ENCODE measurements around the gene KLHDC7B. TPM values are rescaled to one million over a fixed set of nuclear protein-coding genes. Genes with fewer than 3 reads are reported as not detected.

KLHDC7B gene
- total and polyA plus RNA-seq, 2 of the 13 experiments (the other 11 are each of a cell fraction or from before 2014, with no cell fraction given) = 0.11 TPM; not detected in 1

DNA sequence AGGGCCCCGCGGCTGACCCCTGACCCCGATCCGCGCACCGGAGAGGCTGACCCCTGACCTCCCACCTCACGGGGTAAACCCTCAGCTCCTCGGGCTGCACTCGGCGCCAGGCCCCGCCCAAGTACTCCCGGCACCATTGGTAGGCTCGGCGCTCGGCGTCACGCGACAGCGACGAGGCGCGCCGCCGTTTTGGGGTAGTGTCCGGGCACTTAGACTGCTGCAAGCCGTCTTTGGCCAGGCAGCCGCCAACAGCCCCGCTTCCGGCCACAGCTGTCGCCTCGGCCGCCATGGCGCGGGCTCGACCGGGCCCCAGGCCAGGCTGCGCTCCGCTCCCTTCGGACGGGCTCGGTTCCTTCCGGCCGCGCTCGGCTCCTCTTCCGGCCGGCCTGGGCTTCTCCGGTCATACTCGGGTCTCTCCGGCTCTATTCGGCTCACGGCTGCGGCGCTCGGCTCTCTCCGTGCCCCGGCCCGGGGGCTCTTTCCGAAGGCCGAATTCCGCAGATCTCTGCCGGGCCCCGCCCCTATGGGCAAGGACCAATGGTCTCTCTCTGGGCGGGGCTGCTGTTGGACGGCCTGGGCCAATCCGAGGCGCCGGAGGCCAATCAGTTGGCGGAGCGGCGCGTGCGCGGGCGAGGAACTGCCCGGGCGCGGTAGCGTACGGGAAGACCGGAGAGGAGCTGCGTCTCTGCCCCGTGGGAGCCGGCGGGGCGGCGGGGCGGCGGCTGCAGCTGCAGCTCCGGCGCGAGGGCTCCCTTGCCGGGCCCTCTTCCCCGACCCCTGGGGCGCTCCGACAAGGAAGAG, 37.0 kb downstream of the KLHDC7B start, which contains the start of gene CHKB:
CHKB (minus strand) TSS at position 357 of the 801 bp plus-strand sequence; CDS start at position 289, 68 bp downstream.
- H2AFZ ChIP-seq (ENCODE audit: low read length) = no peak within 1 kb of the TSS
- intact Hi-C loops (cut with micrococcal nuclease; ENCODE audit: unreplicated experiment) (loop anchor here (1.0 kb wide), 1 partner anchor 40 kb away; no protein-coding TSS in a partner anchor), in situ Hi-C loops (cut with HindIII; ENCODE audit: extremely low pct_ligation_motif_present, low pct_unique_long_range_greater_than_20kb) (loop anchor here (5.0 kb wide), 1 partner anchor 115 kb away; no protein-coding TSS in a partner anchor)
- WGBS (ENCODE audit: low lambda C conversion rate) = 7% methylated on average over 11 of the region's 96 CpGs
- peak within 1 kb of the TSS; percentile 95 for H3K4me2 ChIP-seq (ENCODE audit: low read depth, low read length)
- DNase-seq (ENCODE audit: low spot score) = peak; percentile 95
- H4K20me1 ChIP-seq (ENCODE audit: insufficient read depth, low read length) = no peaks in the 10 kb centered on the region
- peak within 1 kb of the TSS; percentile 70 to 91 (median 87) for H3K4me3 ChIP-seq (replicated peaks in 1 of 3; ENCODE audit: insufficient read depth in 1 of 3, low read depth in 2 of 3, low read length in 3 of 3)
- FAIRE-seq = peak; percentile 50
- H3K4me1 ChIP-seq (ENCODE audit: insufficient read depth, low read length) = peaks cover 32% of the 10 kb centered on the region
- H3K9ac ChIP-seq (ENCODE audit: insufficient read depth, low read depth, low read length) = peak within 1 kb of the TSS; percentile 94
- ChIA-PET CTCF (ENCODE audit: low intra/inter-chr PET ratio, low total read pairs) (interaction anchor here (0.7 kb wide), 1 partner anchor 40 kb away, joined by 3 read pairs; no protein-coding TSS in a partner anchor), POLR2A (interaction anchor here (0.7 to 2.7 kb wide), 19 partner anchors 10 to 289 kb away, joined by 3 to 30 read pairs (median 5); partner anchors contain the start of genes KLHDC7B, LMF2, MIOX and NCAPH2)
- BruUV-seq (replicated peaks) = no TSS peak
- peak; percentile 96 for ATAC-seq
- peaks cover 0 to 3% of the 10 kb centered on the region in 2 experiments; a peak in 2 of 5 replicates for H3K36me3 ChIP-seq (replicated peaks in 1 of 2; ENCODE audit: control insufficient read depth in 1 of 2, insufficient read depth in 2 of 2, low read length in 2 of 2)
- H3K27ac ChIP-seq (ENCODE audit: extremely low read length, insufficient read depth, low read length) = peak within 1 kb of the TSS; percentile 98
- H3K79me2 ChIP-seq (ENCODE audit: insufficient read depth, low read length) = no peaks in the 10 kb centered on the region
- no peaks in the 10 kb centered on the region for H3K27me3 ChIP-seq (ENCODE audit: control insufficient read depth in 1 of 2, insufficient read depth in 2 of 2, low read length in 2 of 2)
- H3K9me3 ChIP-seq (ENCODE audit: low read length) = no peaks in the 10 kb centered on the region
- TF ChIP-seq ZNF629 (CRISPR knock-in tag; conservative IDR thresholded peaks at IDR 0.05) (0 out of 2 replicates have a peak, but pooled peaks have one; percentile 21), ZNF644 (CRISPR knock-in tag; IDR thresholded peaks at IDR 0.05; ENCODE audit: low read depth) (0 out of 2 replicates have a peak, but pooled peaks have one; percentile 11), ZNF207 (IDR thresholded peaks at IDR 0.05; ENCODE audit: borderline replicate concordance) (no peak), SMAD1 (CRISPR knock-in tag; IDR thresholded peaks at IDR 0.05; ENCODE audit: borderline replicate concordance, low read depth) (0 out of 2 replicates have a peak, but pooled peaks have one; percentile 41), ZNF607 (CRISPR knock-in tag; IDR thresholded peaks at IDR 0.05; ENCODE audit: borderline replicate concordance) (peak; percentile 78)
- TF ChIP-seq, protein P1, sequence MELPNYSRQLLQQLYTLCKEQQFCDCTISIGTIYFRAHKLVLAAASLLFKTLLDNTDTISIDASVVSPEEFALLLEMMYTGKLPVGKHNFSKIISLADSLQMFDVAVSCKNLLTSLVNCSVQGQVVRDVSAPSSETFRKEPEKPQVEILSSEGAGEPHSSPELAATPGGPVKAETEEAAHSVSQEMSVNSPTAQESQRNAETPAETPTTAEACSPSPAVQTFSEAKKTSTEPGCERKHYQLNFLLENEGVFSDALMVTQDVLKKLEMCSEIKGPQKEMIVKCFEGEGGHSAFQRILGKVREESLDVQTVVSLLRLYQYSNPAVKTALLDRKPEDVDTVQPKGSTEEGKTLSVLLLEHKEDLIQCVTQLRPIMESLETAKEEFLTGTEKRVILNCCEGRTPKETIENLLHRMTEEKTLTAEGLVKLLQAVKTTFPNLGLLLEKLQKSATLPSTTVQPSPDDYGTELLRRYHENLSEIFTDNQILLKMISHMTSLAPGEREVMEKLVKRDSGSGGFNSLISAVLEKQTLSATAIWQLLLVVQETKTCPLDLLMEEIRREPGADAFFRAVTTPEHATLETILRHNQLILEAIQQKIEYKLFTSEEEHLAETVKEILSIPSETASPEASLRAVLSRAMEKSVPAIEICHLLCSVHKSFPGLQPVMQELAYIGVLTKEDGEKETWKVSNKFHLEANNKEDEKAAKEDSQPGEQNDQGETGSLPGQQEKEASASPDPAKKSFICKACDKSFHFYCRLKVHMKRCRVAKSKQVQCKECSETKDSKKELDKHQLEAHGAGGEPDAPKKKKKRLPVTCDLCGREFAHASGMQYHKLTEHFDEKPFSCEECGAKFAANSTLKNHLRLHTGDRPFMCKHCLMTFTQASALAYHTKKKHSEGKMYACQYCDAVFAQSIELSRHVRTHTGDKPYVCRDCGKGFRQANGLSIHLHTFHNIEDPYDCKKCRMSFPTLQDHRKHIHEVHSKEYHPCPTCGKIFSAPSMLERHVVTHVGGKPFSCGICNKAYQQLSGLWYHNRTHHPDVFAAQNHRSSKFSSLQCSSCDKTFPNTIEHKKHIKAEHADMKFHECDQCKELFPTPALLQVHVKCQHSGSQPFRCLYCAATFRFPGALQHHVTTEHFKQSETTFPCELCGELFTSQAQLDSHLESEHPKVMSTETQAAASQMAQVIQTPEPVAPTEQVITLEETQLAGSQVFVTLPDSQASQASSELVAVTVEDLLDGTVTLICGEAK (IDR thresholded peaks at IDR 0.05) = no peak
- TF ChIP-seq, protein P1 (CRISPR knock-in tag; IDR thresholded peaks at IDR 0.05) = peak; percentile 20; the same call in 1 of the 2 replicates
